ENCODE results near the gene LRRC43.
"Not testable (repeated sequence)": the region's sequence is repeated elsewhere in the genome, so short reads cannot be mapped to it uniquely, and the experiment has no call there.

The LRRC43 gene

DNA sequence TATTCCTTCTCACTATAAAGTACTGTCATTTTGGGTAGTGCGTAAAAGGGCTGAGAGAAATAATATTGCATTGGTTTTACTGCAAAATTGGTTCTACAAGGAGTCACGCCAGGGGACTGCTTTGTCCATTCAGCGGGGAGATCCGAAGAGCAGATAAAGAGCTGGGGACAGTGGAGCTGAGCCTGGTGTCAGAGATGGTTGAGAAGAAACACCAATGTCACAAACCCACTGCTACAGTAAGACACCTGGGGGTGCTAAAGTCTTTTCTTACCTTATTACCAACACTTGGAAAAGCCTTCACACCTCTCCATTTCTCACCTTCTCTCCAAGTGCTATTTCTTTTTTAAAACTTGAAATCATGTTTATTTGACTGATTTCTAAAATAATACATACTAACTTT is 23.0 kb upstream of the LRRC43 start:
- no peak for DNase-seq

DNA sequence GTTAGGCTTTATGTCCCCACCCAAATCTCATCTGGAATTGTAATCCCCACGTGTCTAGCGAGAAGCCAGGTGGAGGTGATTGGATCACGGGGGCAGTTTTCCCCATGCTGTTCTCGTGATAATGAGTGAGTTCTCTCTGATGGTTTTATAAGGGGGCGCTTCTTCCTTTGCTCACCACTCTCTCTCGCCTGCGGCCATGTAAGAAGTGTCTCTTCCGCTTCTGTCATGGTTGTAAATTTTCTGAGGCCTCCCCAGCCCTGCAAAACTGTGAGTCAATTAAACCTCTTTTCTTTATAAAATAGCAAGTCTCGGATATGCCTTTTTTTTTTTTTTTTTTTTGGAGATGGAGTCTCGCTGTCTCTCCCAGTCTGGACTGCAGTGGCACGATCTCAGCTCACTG is 22.2 kb upstream of the LRRC43 start:
- DNase-seq = no peak

DNA sequence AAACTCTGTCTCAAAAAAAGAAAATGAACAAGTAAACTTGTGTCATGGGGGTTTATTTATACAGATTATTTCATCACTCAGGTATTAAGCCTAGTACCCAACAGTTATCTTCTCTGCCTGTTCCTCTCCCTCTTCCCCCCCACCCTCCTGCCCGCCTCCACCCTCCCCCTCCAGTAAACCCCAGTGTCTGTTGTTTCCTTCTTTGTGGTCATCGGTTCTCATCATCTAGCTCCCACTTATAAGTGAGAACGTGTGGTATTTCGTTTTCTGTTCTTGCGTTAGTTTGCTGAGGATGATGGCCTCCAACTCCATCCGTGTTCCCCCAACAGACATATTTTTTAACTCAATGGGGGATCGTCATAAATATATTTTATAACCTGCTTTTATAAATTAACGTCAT is 21.2 kb upstream of the LRRC43 start:
- no peak for DNase-seq

DNA sequence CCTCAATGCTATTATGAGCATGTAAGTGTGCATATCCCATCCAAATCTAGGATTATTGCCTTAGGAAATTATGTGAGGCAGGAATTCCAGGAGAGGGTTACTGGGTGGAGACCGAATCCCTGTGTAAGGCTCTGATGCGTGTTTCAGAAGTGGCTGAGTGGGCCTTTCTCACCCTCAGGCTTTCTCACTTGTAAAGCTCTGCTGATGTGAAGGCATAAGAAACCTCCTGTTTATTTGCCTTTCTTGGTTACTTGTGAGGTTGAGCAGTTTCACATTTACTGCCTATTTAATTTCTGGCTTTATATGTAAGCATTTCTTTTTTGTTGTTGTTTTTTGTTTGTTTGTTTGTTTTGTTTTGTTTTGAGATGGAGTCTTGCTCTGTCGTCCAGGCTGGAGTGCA is 19.9 kb upstream of the LRRC43 start:
- no peak for DNase-seq

DNA sequence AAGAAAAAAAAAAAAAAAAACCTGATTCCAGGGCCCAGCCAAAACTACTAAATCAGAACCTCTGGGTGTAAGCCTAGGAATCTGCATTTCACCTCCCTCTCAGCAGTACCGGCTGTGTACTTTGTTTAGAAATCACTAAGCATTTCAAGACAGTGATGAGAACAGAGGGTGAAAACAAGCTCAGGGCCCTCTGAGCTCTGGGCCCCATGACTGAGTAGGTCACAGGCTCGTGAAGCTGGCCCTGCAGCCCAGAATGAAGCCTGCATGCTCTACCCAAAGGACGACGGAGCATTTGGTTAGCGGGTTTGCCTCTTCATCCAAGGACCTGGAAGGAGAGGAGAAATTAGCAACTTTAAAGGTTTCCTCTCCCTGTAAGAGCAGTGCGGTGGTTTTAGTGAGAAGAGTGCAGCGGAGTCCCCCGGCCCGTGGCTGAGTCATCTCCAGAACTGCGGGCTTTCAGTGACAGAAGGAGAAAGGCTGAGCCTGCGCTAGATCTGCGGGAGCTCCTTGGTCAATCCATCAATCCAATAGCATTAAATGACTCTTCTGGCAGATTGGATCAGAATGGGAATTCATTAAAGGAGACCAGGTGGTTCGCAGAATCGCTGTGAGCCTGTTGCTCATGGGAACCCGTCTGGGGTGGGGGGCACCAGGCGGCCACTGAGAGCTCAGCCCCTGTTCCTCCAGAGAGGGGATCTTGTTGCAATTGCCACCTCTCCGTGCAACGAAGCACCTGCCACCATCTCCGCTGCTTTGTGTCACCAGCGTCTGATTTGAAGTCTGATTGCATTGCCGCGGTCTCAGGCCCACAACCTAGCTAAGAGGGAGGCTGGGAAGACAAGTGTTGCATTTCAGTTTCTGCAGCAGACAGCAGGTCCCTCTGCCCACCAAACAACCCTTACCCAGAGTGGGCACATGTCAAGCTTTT is 16.2 kb upstream of the LRRC43 start:
- no peak for DNase-seq

DNA sequence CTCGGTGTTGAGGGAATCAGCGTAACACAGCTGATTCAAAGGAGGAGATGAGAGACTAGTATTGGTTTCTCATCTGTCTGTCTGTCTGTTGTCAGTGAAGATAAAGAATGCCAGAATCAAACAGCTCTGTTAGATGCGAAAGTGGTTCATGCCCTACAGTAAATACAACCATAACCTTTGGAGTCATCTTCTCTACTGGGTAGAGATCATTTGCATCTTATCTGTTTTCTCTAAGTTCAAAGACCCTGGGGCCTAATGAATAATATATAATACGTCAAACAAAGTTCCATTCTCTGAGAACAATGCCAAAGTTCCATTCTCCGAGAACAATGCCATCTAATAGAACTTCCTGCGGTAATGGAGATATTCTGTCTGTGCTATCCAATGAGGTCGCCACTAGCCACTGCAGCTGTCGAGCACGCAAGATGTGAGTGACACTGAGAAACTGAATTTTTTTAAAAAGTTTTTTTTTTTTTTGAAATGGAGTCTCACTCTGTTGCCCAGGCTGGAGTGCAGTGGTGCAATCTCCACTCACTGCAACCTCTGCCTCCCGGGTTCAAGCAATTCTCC is 15.5 kb upstream of the LRRC43 start:
- no peak for DNase-seq

DNA sequence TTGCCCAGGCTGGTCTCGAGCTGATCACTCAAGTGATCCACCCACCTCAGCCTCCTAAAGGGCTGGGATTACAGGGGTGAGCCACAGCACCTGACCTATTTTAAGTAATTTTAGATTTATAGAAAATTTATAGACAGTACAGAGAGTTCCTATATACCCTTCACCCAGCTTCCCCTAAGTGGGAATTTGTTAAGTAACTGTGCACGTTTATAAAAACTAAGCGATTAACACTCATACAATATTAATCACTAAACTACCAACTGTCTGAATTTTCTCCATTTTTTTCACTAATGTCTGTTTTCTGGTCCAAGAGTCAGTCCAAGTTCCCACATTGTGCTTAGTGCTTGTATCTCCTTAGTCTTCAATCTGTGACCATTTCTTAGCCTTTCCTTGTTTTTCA is 14.4 kb upstream of the LRRC43 start:
- DNase-seq = no peak

DNA sequence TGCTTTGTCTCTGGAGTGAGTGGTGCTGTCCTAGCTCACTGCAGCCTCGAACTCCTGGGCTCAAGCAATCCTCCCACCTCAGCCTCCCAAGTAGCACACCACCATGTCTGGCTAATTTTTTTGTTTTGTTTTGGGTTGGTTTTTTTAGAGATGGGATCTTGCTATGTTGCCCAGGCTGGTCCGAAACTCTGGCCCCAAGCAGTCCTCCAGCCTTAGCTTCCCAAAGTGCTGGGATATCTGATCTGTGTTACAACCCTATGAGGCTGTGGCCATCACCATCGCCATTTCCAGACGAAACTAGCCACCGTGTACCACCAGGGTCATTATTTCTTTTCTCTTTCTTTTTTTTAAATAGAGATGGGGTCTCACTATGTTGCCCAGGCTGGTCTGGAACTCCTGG is 11.5 kb upstream of the LRRC43 start:
- DNase-seq = no peak

DNA sequence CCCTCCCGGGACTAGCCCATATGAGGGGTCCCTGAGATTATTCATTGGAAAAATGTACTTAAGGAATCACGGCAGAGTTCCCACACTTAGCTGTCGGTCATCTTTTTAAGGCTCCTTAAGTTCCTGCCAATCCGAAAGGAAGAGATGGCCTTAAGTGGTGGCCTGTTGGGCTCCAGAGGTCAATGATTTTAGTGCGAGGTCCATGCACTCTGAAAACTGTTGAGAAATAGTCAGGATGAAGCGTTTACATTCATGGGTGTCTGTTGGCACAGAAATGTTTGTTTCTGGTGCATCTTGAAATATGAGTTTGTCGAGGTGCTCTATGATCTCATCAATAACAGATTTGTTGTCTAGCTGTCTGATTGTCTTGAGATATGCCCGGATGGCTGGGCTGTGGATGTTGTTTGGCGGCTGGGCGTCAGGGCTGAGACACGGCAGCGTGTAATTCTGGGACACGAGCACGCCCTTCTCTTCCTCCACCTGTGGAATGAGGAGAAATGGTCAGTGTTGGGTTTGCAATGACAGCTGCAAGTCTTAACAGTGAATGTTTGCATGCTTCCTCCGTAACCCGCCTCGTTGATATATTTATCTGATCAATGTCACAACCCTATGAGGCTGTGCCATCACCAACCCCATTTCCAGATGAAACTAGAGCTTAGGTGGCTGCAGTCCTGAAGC is 10.5 kb upstream of the LRRC43 start:
- no peak for DNase-seq

DNA sequence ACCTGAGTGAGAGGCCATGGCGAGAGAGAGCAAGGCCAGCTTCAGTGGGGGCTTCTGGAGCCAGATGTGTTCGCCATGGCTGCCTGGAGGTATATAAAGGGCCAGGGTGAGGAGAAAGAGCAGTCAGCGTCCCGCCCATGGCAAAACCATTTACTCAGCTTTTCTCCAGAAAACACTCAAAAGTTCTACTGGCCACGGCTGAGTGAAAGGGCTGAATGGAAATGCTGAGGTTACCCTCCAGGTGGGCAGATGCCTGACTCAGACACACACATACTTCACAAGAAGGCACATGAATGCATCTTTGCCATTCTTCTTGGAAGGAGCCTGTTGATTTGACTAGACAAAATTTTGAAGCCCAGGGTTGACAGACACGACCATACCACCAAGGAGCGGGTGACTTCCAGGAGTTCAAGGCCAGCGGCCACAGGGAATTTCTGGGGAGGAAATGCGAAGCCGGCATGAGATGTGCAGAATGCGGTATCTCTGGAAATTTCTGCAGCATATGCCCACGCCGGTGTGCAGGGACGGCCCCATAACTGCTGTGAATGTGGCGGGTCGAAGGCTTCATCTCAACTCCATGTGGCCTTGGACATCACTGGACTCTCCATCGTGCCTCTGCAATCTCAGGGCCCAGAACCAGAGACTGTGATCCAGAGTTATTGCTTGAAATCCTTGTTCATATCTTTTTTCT is 8.6 kb upstream of the LRRC43 start, which contains the start of gene IL31:
Gene IL31 (minus strand): TSS at position 67 of the 691 bp plus-strand sequence. CDS start 49 bp downstream, at position 18.
- DNase-seq = no peak

DNA sequence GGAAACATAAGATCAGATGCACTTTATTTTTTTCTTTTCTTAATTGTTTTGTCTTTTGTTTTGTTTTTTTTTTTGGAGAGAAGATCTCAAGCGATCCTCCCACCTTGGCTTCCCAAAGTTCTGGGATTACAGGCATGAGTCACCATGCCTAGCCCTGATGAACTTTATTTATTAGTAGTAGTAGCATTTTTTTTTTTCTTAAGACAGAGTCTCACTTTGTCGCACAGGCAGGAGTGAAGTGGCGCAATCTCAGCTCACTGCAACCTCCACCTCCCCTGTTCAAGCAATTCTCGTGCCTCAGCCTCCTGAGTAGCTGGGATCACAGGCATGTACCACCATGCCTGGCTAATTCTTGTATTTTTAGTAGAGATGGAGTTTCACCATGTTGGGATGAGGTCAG is 6.5 kb upstream of the LRRC43 start:
- DNase-seq = not testable (repeated sequence)

DNA sequence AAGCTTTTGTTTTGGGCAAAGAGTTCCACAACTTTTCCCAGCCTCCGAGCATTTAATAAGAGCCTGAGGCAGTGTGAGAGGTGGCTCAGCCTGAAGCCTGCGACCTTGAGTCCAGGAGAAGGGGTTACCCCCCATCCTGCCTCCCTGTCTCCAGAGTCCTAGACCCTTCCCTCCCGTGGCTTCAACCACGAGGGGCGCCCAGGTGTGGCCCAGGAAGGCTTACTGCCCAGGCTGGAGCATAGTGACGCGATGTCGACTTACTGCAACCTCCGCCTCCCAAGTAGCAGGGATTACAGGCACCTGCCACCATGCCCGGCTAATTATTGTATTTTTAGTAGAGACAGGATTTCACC is 641 bp downstream of the LRRC43 start:
- DNase-seq = no peak

DNA sequence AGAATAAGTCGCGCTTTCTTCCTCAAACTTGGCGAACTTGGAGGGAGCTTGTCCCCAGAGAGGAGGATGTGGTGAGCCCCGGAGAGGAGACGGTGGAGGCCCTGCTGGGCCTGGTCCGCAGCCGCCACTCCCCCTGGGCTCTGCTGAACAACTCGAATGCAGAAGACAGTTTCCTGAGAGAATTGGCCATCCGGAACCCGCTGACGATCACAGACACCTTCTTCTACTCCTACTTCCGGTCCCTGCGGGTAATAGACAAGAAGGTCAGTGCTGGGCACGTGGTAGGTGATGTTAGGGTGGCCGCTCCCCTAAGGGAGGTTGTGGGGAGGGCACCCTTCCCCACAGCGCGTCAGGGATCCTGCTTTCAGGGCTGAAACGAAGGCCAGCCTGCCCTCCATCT is 1.6 kb downstream of the LRRC43 start:
- peak; percentile 21 for DNase-seq

DNA sequence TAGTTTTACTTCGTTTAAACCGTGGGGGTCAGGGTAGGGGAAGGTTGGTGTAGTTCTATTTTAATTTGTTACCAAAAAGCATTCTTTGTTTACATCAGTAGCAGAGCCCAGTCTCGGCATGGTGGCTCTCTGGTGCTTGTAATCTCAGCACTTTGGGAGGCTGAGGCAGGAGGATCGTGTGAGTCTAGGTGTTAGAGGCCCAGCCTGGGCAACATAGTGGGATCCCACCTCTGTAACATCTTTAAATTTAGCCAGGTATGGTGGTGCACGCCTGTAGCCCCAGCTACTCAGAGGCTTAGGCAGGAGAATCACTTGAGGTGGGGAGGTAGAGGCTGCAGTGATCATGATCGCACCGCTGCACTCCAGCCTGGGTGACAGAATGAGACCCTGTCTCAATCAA is 2.2 kb downstream of the LRRC43 start:
- DNase-seq = no peak

DNA sequence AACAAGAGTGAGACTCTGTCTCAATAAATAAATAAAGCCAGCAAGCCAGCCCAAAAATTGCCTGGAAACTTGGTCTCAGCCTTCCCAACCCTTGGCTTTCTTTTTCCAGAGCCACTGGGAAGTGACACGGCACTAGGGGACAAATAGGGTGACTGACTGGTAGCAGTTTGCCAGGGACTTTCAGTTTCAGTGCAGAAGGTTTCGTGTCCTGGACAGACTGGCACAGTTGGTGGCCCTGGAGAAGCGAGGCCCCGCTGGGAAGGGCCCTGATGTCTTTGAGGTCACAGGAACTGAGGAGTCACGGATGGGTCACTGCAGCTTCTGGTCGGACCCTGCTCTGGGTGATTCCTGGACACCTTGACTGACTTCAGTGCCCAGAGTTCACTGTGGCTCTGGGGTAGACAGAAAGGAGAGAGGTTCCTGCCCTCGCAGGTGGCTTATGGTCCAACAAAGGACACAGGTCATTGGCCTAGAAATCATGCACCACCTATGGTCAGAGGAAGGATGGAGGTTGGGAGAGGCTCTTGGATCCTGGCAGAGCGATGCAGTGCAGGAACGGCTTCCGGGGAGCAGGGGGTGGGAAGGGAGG is 2.7 kb downstream of the LRRC43 start:
- no peak for DNase-seq

DNA sequence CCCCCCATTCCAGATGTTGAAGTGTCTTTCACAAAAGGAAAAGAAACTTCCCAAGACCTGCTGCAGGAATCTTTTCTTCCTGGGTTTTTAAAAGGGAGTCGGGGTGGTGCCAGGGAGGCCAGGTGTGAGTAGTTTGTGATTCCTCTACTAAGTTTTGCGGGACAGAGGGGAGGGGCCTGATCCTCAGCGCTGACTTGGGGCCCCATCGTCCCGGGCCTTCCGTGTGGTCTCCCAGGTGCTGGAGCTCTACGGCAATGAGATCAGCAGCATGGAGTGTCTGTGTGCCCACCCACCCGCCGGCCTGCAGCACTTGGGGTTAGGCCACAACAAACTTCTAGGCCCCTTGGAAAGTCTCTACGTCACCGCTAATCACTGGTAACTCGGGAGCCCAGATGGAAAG is 4.5 kb downstream of the LRRC43 start:
- DNase-seq = no peak

DNA sequence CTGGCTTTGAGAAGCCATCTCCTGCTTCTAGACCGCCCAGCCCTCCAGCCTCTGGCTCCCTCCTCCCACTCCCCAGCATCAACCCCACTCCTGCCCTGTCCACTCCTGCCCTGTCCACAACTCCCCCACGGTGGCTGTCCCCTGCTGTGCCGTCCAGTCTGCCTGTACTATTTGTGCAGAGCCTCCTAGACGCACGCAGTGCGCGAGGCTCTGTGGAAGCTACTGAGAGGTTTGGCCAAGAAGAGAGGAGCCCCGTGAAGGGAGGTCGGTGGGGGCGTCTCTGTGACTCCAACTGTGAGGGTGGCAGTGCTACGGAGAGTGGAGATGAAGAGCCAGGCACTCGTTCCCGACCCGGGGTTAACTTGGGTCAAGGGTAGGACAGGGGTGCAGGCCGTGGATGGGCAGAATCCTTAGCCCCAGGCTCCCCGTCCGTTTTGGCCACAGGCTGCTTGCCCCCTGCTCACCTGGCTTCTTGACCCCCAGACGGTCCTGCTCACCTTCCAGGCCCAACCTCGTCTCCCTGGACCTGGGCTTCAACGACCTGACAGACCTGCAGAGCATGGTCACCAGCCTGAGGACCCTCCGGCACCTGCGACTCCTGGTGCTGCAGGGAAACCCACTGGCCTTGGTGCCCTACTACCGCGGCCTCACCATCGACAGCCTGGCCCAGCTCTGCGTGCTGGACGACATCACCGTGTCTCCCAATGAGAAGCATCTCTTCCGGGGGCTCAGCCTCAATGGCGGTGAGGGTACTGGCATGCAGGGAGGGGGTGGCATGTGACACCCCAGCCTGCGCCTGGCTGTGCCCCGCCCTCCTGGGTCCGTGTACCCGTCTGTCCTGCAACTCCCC is 6.9 kb downstream of the LRRC43 start:
- DNase-seq = no peak

DNA sequence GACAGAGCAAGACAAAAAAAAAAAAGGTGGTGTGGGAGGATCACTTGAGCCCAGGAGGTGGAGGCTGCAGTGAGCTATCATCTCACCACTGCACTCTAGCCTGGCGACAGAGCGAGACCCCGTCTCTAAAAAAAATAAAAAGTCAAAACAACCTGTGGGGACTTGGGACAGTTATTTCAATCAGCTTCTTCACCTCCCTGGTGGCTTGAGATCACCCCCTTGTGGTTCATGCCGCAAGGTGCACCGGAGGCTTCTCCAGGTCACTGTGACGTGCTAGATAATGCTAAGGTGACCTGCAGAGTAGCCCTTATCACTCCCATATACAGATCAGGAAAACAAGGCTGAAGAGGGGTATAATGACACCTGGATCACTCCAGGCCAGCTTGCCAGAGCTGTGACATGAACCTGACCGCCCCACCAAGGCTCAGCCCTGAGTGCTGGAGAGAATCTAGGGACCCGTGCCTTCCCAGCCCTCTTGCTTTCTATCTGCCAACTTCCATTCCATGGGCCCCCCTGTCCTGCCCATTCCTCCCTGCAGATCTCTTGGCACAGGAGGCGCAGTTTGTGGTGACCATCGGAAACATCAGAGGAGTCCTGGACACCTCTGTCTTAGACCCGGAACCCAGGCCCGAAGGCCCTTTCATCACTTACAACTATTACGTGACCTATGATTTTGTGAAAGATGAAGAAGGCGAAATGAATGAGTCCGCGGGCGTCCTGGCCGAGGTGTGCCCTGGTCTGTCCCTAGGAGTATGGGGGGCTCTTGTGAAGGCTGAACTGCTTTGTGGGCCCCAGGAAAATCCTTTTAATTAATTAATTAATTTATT is 8.1 kb downstream of the LRRC43 start:
- DNase-seq = peak; percentile 69

DNA sequence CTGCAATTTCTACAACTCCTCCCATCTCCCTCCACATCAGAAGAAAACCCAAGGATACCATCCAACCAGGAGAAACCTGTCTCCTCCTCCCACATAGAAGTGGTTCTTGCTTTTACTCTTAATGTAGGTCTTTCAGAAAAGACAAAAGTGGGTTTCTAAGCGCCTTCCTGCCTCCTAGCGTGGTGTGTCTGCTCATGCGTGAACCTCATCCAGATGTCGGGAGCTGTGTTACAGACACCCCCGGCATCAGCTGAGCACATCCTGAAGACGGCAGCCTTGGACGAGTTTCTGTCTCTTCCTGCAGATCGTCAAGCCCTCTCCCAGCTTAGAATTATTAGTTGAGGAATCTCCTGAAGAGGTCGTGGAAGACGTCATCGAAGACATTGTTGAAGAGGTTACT is 9.5 kb downstream of the LRRC43 start:
- DNase-seq = no peak

DNA sequence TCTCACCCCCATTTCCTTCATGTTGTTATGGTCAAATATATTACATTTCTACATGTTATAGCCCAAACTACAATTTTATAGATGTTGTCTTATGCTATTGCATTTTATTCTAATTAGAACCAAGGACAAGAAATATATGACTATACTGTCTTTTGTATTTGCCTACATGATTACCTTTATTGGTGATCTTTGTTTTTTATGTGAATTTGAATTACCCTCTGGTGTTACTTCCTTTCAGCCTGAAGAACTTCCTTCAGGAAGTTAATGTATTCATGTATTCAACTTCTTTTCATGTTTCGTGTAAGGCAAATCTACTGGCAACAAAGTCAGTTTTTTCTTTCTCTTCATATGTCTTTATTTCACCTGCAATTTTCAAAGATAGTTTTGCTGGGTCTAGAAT is 11.9 kb downstream of the LRRC43 start:
- DNase-seq = no peak

DNA sequence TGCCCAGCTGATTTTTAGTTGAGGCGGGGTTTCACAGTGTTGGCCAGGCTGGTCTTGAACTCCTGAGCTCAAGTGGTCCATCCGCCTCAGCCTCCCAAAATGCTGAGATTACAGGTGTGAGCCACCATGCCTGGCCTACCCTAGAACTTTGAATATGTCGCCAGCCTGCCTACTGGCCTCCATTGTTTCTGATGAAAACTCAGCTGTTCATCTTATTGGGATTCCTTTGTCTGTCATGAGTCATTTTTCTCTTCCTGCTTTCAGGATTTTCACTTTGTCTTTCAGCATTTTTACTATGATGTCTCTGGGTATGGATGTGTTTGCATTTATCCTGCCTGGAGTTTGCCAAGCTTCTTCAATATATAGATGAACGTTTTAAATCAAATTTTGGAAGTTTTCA is 12.5 kb downstream of the LRRC43 start:
- no peak for DNase-seq

Measured in CD4-positive, alpha-beta T cell treated with Interleukin-15 for 1 hour (primary cell).